Stimulated activated CD8-positive, alpha-beta memory T cell treated with anti-CD3 and anti-CD28 coated beads, Interleukin-15, amount 100 ng/mL, for 4 hours (primary cell): ENCODE results near the gene LRRC70.
"Not testable (repeated sequence)": the region's sequence is repeated elsewhere in the genome, so short reads cannot be mapped to it uniquely, and the experiment has no call there.

Experiments used
- DNase-seq, 2 donors: peaks; one replicate each; pipeline ENCODE4 v3.0.0-alpha.2; 2020; ENCODE audit warnings: low read depth in 2 of 2

The LRRC70 gene

GRCh38 chr5:62578540-62578939, at the start of gene LRRC70:
LRRC70 (plus strand) TSS chr5:62578819; CDS start chr5:62579439, 620 bp downstream.
- no peak for DNase-seq

GRCh38 chr5:62533597-62533996, 45.0 kb upstream of the LRRC70 start:
- no peak for DNase-seq

GRCh38 chr5:62534461-62535236, 44.0 kb upstream of the LRRC70 start:
- no peak for DNase-seq

- DNase-seq = no peak
These were observed 42.4 kb upstream of the LRRC70 start for GRCh38 chr5:62536232-62536631.

GRCh38 chr5:62536783-62537182, 41.8 kb upstream of the LRRC70 start:
- no peak for DNase-seq

GRCh38 chr5:62538017-62538942, 40.3 kb upstream of the LRRC70 start:
- DNase-seq = no peak

- DNase-seq = no peak
These were observed 35.9 kb upstream of the LRRC70 start for GRCh38 chr5:62542720-62543119.

- DNase-seq = no peak
These were observed 30.5 kb upstream of the LRRC70 start for GRCh38 chr5:62547945-62548630.

- no peak for DNase-seq
These were observed 28.5 kb upstream of the LRRC70 start for GRCh38 chr5:62550103-62550502.

- DNase-seq = no peak
These were observed 22.7 kb upstream of the LRRC70 start for GRCh38 chr5:62555930-62556329.

GRCh38 chr5:62558941-62559340, 19.7 kb upstream of the LRRC70 start:
- DNase-seq = no peak

- no peak for DNase-seq
These were observed 17.8 kb upstream of the LRRC70 start for GRCh38 chr5:62560786-62561185.

GRCh38 chr5:62561896-62562295, 16.7 kb upstream of the LRRC70 start:
- no peak for DNase-seq

- DNase-seq = no peak
These were observed 15.8 kb upstream of the LRRC70 start for GRCh38 chr5:62562867-62563266.

- no peak for DNase-seq
These were observed 14.5 kb upstream of the LRRC70 start for GRCh38 chr5:62564101-62564500.

- not testable (repeated sequence) for DNase-seq
These were observed 12.9 kb upstream of the LRRC70 start for GRCh38 chr5:62565740-62566139.

- DNase-seq = no peak
These were observed 10.5 kb upstream of the LRRC70 start for GRCh38 chr5:62568143-62568542.

- no peak for DNase-seq
These were observed 9.7 kb upstream of the LRRC70 start for GRCh38 chr5:62568800-62569432.

GRCh38 chr5:62569470-62569869, 9.1 kb upstream of the LRRC70 start:
- DNase-seq = no peak

- DNase-seq = no peak
These were observed 5.6 kb upstream of the LRRC70 start for GRCh38 chr5:62572918-62573514.

- DNase-seq = no peak
These were observed 4.0 kb upstream of the LRRC70 start for GRCh38 chr5:62574599-62574998.
